NK-92 (cell line): ENCODE measurements around the gene ALOX12.

Experiments
- DNase-seq: peaks from one replicate; lab custom pipeline; 2025; ENCODE audit not compliant: unreplicated experiment; lab: John Stamatoyannopoulos, UW

The ALOX12 gene

GRCh38 chr17:7002288-7003047 lies 6.6 kb downstream of the ALOX12 start:
- DNase-seq = no peak

DNA sequence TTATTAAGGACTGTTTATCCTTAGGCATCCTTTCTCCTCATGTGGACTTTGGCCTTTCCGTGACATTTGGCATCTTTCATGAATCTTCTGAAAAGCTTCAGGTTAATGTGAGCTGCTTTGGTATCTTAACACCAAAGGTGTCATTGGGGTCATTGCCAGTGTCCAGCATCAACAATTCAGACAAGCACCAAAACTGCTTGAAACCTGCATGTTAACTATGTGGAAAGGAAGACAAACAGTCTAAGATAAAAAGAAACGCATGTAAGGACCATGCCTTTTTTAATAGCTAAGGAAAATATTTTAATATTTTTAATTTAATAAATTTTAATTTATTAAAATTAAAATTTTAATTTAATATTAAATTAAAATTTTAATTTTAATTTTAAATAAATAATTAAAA lies 7.9 kb downstream of the ALOX12 start:
- DNase-seq = no peak

DNA sequence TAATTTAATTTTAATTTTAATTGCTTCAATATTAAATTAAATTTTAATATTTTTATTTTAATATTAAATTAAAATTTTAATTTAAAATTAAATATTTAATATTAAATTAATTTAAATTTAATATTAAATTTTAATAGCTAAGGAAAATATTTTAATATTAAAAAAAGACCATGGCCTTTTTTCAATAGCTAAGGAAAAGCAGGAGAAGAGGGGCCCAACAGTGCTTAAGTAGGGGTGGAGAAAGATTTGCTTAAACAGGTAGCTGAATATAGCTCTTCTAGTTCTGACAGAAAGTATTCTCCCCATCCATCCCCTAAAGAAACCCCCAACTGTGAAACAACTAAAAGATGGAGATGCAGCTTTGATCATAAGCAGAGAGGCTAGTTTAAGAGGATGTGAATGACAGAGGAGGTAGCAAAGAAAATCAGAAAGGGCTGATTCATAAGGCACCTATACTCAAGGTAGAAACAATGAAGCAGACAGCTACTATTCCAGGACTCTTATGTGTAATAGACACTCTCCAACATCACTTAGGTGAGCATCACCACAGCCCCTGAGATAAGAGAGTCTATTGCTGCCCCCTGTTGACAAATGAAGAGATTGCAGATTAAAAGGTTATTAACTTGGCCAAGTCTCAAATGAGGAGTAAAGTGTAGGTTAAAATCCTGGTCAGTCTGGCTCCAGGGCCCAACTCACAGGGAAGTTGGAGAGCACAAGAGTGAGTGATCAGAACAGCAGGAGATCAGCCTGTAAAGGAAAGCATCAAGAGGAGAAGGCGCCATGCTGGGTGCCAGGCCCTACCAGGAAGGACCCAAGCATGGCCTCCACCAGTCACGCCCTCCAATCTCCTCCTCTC lies 8.8 kb downstream of the ALOX12 start:
- no peak for DNase-seq

DNA sequence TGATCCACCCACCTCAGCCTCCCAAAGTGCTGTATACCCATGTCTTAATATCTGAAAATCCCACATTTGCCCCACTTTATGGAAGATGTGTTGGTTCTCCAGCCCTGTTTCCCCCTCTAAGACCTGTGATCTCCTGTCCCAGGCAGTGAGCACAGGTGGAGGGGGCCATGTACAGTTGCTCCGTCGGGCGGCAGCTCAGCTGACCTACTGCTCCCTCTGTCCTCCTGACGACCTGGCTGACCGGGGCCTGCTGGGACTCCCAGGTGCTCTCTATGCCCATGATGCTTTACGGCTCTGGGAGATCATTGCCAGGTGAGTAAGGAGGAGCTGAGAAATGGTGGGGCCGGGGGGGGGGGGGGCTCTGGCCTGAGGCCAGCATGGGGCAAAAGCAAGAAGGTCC lies 9.9 kb downstream of the ALOX12 start:
- no peak for DNase-seq

DNA sequence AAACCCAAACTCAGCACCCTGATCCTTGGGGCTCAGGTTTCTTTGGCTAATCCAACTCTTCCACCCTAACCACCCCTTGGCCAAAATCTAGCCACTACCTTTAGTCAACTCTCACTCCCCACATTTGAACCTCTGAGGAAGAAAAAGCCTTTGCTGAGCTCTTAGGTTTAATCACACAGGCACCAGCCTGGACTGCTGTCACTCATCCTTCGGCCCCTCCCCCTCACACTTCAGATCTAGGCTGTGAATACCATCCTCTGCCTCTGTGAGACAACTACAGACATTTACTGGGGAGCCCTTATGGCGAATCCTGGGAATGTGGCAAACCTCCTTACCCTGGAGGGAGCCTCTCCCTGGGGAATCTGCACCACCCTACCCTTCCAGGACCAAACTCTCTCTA lies 11.3 kb downstream of the ALOX12 start:
- no peak for DNase-seq

GRCh38 chr17:7010523-7010922 lies 14.7 kb downstream of the ALOX12 start:
- no peak for DNase-seq

DNA sequence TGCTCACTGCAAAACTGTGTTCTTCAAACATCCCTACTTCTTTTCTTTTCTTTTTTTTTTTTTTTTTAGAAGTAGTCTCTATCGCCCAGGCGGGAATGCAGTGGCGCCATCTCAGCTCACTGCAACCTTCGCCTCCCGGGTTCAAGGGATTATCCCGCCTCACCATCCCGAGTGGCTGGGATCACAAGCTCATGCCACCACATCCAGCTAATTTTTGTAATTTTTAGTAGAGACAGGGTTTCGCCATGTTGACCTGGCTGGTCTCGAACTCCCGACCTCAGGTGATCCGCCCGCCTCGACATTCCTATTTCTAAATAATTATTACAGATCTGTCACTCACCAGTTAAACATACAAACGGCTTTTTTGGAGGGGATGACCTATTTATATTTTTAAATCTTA lies 15.6 kb downstream of the ALOX12 start:
- no peak for DNase-seq

DNA sequence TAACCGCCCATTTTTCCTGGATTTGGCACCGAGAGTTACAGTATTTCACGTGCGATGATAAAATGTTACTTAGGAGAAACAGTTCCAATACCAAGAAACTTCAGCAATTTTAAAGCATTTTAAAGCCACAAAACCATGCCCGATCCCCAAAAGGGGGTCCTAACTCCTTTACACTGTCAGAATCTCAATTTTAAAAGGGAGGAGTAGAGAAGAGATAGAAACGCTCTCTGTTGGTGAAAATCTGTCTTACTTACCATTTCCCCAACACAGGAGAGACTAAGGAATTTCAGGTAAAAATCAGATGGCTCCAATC lies 16.0 kb downstream of the ALOX12 start:
- no peak for DNase-seq

GRCh38 chr17:7014261-7014994 lies 18.6 kb downstream of the ALOX12 start:
- DNase-seq = peak; percentile 79

DNA sequence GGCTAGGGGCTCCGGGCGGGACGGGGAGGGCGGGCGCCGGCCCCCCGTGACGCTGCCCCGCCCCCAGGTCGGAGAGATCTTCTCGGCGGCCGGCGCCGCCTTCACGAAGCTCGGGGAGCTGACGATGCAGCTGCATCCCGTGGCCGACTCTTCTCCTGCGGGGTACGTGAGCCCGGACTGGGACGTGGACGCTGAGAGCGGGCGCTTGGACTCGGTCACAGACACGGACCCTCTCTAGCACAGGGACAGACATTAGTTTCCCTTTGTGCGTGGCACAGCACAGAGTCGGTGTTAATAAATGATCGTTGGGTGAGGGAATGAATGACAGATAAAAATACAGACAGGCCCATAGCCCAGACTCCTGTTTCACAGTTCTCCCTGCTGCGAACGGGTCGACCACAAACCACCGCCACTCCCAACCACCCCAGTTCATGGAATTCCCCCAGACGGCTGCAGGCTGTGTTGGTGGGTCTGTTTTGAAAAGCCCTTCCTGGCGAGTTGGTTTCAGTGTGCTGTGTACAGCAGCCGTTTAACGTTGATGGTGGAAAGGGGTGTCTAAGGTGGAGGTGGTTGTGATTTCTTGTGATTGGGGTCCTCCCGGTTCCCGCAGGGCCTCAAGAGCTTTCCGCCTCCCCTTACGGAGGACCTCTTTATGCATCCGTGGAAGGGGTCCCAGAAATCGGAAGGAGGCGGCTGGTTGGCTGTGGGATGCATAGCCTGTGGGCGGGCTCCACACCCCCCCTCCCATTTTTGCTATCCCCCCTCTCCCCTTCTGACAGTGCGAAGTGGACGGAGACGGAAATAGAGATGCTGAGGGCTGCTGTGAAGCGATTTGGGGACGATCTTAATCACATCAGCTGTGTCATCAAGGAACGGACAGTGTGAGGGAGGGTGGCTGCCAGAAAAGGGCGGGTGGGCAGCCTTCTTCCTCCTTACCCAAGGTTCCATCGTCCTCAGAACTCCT lies 19.4 kb downstream of the ALOX12 start:
- DNase-seq = peak; percentile 10

DNA sequence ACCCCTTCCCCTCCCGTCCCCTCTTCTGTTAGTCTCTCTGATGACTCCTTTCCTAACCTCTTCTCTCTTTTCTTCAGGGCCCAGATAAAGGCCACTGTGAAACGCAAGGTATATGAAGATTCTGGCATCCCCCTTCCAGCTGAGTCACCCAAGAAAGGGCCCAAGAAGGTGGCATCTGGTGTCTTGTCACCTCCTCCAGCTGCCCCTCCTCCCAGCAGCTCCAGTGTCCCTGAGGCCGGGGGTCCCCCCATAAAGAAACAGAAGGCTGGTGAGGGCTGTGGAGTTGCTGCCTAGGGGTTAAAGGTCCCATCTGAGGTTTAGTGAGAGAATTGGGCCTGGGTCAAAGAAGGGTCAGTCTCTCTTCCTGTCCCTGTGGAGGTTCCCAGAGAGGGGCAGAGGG lies 20.6 kb downstream of the ALOX12 start:
- DNase-seq = no peak

- DNase-seq = no peak
These were observed 21.3 kb downstream of the ALOX12 start for GRCh38 chr17:7016886-7017826.

- DNase-seq = no peak
These were observed 22.0 kb downstream of the ALOX12 start for GRCh38 chr17:7017827-7018200.

GRCh38 chr17:7018331-7018964 lies 22.6 kb downstream of the ALOX12 start:
- DNase-seq = no peak

DNA sequence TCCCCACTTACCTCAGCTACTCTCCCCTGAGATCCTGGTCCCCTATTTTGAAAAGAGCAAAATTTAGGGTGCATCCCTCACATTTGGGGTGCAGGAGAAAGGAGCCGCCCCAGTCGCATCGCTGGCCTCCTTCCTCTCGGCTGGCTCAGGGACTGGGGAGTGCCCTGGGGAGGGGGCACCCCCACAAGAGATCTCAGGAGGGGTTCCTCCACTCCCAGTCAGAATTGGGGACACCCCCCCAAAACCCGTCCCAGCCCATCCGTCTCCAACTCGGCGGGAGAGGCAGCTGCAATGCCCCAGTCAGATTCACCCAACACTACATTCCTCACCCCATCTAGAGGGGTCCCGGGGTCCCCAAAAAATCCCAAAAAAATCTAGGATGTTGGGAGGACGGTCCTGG lies 23.5 kb downstream of the ALOX12 start:
- no peak for DNase-seq

- no peak for DNase-seq
These were observed 24.1 kb downstream of the ALOX12 start for GRCh38 chr17:7019839-7020519.

- no peak for DNase-seq
These were observed 25.2 kb downstream of the ALOX12 start for GRCh38 chr17:7020894-7021664.
